Measurements from ENCODE around the gene ARHGAP35.
A peak's percentile ranks its signal among the peaks of the same experiment; 100 is the strongest.
"Not testable (repeated sequence)": the region's sequence is repeated elsewhere in the genome, so short reads cannot be mapped to it uniquely, and the experiment has no call there.

Gene ARHGAP35

DNA sequence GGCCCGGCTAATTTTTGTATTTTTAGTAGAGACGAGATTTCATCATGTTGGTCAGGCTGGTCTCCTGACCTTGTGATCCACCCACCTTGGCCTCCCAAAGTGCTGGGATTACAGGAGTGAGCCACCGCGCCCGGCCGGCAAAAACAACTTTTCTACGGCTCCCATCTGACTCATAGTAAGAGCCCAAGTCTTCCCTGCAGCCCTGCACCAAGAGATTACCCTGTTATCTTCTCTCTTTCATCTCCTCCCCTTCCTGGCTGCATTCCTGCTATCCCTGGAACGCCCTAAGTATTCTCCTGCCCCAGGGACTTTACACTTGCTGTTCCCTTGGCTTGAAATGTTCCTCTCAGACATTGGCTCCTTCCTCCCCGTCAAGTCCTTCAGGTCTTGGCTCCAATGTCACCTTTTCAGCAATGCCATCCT, 16.7 kb upstream of the ARHGAP35 start:
- DNase-seq (ENCODE audit: low spot score): no peak

- no peak for DNase-seq (ENCODE audit: low spot score)
These were observed 14.8 kb upstream of the ARHGAP35 start for GRCh38 chr19:46845959-46846459.

GRCh38 chr19:46847528-46847927, 13.3 kb upstream of the ARHGAP35 start:
- DNase-seq (ENCODE audit: low spot score): no peak

- DNase-seq (ENCODE audit: low spot score): no peak
These were observed 12.4 kb upstream of the ARHGAP35 start for GRCh38 chr19:46848389-46848788.

DNA sequence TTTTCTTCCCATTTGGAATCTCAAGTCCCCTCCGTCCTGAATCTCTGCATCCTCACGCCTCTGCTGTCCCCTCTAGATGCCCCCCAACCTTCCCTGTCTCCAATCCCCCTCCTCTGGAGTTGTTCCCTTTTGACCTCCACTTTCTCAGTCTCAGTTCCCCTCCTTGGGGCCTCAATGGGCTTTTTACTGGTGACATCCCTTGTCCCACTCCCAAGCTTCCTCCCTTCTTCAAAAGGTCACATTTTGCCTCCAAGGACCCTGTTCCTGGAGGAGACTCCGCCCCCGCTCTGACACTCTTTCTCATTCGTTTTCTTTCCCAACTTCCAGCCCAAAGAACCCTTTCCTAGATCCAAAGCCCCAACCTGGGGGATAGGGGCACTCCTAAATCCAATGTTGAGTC, 11.2 kb upstream of the ARHGAP35 start:
- no peak for DNase-seq (ENCODE audit: low spot score)

DNA sequence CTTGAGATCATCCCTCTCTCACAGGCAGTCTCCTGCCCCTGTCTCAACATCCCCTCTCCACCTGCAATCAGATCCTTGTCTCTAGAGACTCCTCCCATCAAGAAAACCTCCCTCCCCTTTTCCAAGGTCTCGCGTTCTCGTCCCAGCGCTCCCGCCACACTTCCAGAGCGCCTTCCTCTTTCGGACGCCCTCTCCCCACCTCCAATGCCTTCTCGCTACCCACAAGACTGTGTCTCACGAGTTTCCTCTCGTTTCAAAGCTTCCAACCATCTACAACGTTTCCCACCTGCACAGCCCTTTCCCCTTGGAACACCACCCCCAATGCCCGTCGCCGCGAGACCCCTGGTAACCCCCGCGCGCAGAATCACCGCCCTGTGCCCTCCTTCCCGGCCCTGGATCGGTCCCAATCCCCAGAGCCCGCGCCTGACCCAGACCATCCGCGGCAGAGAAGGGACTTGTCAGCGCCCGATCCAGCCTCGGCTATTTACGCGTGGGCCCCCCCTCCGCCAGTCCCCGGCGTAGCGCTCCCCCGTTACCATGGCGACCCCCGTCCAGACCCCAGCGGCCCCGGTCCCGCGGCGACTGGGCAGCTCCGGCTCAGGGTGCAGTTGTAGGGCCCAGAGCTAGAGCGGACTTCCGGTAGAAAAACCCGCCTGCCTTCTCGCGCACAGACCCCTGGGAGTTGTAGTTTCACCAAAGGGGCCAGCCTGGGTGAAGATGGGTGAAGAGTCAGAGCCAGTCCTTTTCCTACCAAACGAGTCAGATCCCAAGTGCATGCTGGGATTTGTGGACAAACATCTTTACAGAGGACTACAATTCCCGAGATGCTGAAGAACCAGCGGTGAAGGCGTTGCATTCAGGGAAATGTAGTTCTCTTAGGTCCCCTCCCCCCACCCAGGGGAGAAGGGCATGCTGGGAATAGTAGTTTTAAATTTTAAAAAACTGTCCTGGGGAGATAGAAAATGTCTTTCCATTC, 10.3 kb upstream of the ARHGAP35 start, which contains the start of gene AP2S1:
TSS of gene AP2S1 (minus strand) at position 619 of the 976 bp plus-strand sequence. CDS start at position 539, 80 bp downstream.
- peak; percentile 99 for DNase-seq (ENCODE audit: low spot score)

- no peak for DNase-seq (ENCODE audit: low spot score)
These were observed 8.0 kb upstream of the ARHGAP35 start for GRCh38 chr19:46852830-46853229.

DNA sequence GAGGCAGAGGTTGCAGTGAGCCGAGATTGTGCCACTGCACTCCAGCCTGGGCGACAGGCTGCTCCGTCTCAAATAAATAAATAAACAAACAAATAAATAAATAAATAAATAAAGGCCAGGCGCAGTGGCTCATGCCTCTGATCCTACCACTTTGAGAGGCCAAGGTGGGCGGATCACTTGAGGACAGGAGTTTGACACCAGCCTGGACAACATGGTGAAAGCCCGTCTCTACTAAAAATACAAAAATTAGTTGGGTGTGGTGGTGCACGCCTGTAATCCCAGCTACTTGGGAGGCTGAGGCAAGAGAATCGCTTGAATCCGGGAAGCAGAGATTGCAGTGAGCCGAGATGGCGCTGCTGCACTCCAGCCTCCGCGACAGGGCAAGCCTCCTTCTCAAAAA, 6.1 kb upstream of the ARHGAP35 start:
- DNase-seq (ENCODE audit: low spot score): not testable (repeated sequence)

- peak; percentile 95 for DNase-seq (ENCODE audit: low spot score)
These were observed 4.5 kb upstream of the ARHGAP35 start for GRCh38 chr19:46856062-46857022.

DNA sequence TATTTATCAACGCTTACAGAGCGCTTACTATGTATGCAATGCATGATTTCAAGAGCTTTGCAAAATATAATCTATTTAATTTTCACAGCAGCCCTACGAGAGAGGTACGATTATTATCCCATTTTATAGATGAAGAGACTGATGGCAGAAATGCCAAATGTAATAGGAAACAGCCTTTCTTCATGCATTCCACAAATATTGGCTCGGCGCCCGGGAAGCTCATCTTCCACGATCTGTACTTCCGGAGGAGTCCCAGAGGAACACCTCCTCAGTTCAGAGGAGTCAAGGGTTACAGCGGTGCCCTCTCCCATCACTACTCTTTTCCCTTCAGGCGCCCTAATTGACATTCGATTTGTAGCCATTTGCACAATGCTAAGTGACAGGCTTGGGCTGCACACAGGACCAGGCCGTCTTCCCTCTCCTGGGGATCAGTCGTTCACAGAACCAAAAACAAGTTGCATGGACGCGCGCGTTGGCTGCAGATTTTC, 1.1 kb upstream of the ARHGAP35 start:
- DNase-seq (ENCODE audit: low spot score): no peak

DNA sequence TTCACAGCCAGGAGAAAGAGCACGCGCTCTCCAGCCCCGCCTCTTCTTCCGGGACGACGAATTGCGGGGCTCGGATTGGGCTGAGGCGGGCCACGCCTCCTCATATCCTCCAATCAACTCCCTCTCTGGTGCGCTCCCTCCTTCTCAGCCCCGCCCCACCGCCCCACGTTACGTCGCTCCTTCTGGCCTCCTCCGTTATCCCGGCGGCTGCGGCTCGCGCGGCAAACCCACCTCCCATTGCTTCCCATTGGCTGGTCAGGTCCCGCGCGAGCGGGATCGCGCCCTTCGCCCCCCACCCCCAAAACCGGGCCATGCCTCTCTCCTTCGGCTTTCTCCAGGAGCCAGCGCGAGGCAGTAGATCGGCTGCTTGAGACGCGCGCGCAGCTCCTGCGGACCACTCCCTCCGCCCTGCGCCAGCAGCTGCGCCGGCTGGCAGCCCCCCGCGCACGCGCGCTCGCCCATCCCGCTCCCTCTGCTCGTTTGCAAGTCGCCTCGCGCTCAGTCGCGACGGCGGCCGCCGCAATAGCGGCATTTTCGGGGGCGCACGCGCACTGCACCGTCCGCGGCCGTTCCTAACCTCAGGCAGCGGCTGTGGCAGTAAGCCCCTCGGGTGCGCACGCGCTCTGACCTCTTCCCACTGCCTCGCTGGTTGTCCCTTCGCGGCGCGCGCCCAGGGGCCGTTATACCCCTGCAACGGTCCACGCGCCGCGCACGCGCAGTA, 512 bp upstream of the ARHGAP35 start:
- peak; percentile 97 for DNase-seq (ENCODE audit: low spot score)

GRCh38 chr19:46861691-46862502, 1.1 kb downstream of the ARHGAP35 start:
- peak; percentile 47 for DNase-seq (ENCODE audit: low spot score)

GRCh38 chr19:46862503-46862834, 1.7 kb downstream of the ARHGAP35 start:
- DNase-seq (ENCODE audit: low spot score): no peak

GRCh38 chr19:46862974-46863632, 2.3 kb downstream of the ARHGAP35 start:
- no peak for DNase-seq (ENCODE audit: low spot score)

GRCh38 chr19:46863818-46864629, 3.2 kb downstream of the ARHGAP35 start:
- DNase-seq (ENCODE audit: low spot score): no peak

GRCh38 chr19:46866407-46867136, 5.8 kb downstream of the ARHGAP35 start:
- no peak for DNase-seq (ENCODE audit: low spot score)

GRCh38 chr19:46867170-46867569, 6.4 kb downstream of the ARHGAP35 start:
- no peak for DNase-seq (ENCODE audit: low spot score)

- DNase-seq (ENCODE audit: low spot score): no peak
These were observed 7.4 kb downstream of the ARHGAP35 start for GRCh38 chr19:46868025-46868802.

Measured in NAMALWA (cell line).